CD14-positive monocyte (primary cell): ENCODE measurements around the gene IRGC. TPM values are rescaled to one million over a fixed set of nuclear protein-coding genes. Genes with fewer than 3 reads are reported as not detected.
A peak's percentile ranks its signal among the peaks of the same experiment; 100 is the strongest.

ENCODE experiments used
- DNase-seq, 3 donors: peaks; one replicate each; pipeline ENCODE4 v3.0.0-alpha.2; 2011 to 2022
- H2AFZ ChIP-seq: 2 replicates; pipeline ENCODE4 v1.6.0; 2012; ENCODE audit warnings: mild to moderate bottlenecking, low read depth, low read length, inconsistent platforms; ENCODE audit not compliant: insufficient read depth, poor library complexity, severe bottlenecking
- H3K27ac ChIP-seq, 2 donors: 1 replicate in 1 of 2; 2 replicates in 1 of 2; pipeline ENCODE4 v1.5.1; 2012 to 2013; ENCODE audit warnings: low read length in 2 of 2, control low read depth in 1 of 2, inconsistent platforms in 1 of 2, low read depth in 1 of 2, mild to moderate bottlenecking in 1 of 2
- H3K27me3 ChIP-seq, 2 donors: one replicate each; pipeline versions ENCODE4 v1.6.0 to v1.6.1; 2011 to 2013; ENCODE audit warnings: low read length in 2 of 2; ENCODE audit not compliant: control insufficient read depth in 2 of 2, insufficient read depth in 2 of 2
- H3K36me3 ChIP-seq, 2 donors: replicated peaks in 1 of 2; 1 replicate in 1 of 2; 2 replicates in 1 of 2; pipeline versions ENCODE4 v1.5.1 to v1.6.1; 2012 to 2013; ENCODE audit warnings: low read length in 2 of 2, control low read depth in 1 of 2, inconsistent platforms in 1 of 2, mild to moderate bottlenecking in 1 of 2; ENCODE audit not compliant: insufficient read depth in 2 of 2, control insufficient read depth in 1 of 2
- H3K4me1 ChIP-seq, 2 donors: 1 replicate in 1 of 2; 2 replicates in 1 of 2; pipeline versions ENCODE4 v1.5.1 to v1.6.1; 2012 to 2013; ENCODE audit warnings: low read length in 2 of 2, control low read depth in 1 of 2, inconsistent platforms in 1 of 2, mild to moderate bottlenecking in 1 of 2, moderate library complexity in 1 of 2; ENCODE audit not compliant: insufficient read depth in 2 of 2, control insufficient read depth in 1 of 2
- H3K4me2 ChIP-seq: replicated peaks from 2 replicates; pipeline ENCODE3; 2012; ENCODE audit warnings: low read length, moderate library complexity, mild to moderate bottlenecking; ENCODE audit not compliant: poor library complexity, severe bottlenecking; ENCODE audit errors: extremely low read depth
- H3K4me3 ChIP-seq, 3 experiments: fragments of 200-600 bp in 1 of 3; sonication (generic) in 1 of 3; replicated peaks in 1 of 3; 1 replicate in 2 of 3; 2 replicates in 1 of 3; pipeline ENCODE4 v1.5.1; 2011 to 2013; ENCODE audit warnings: low read length in 3 of 3, mild to moderate bottlenecking in 3 of 3, control low read depth in 2 of 3, low read depth in 2 of 3, inconsistent platforms in 1 of 3, moderate library complexity in 1 of 3
- H3K79me2 ChIP-seq: 2 replicates; pipeline ENCODE4 v1.6.0; 2012; ENCODE audit warnings: mild to moderate bottlenecking, control low read depth, inconsistent platforms, low read length, moderate library complexity; ENCODE audit not compliant: insufficient read depth
- H3K9ac ChIP-seq: 2 replicates; pipeline ENCODE4 v1.6.0; 2017; ENCODE audit warnings: low read length, mild to moderate bottlenecking; ENCODE audit not compliant: insufficient read depth, poor library complexity, severe bottlenecking
- H3K9me3 ChIP-seq, 2 donors: replicated peaks in 1 of 2; 1 replicate in 1 of 2; 2 replicates in 1 of 2; pipeline versions ENCODE4 v1.5.1 to v1.6.1; 2012 to 2013; ENCODE audit warnings: low read length in 2 of 2, control low read depth in 1 of 2; ENCODE audit not compliant: control insufficient read depth in 1 of 2, insufficient read depth in 1 of 2
- H4K20me1 ChIP-seq: 2 replicates; pipeline ENCODE4 v1.6.0; 2012; ENCODE audit warnings: mild to moderate bottlenecking, low read length, control low read depth, moderate library complexity; ENCODE audit not compliant: insufficient read depth
- H3K27ac Mint-ChIP-seq, 7 donors: one replicate each; pipeline ENCODE4 v1.8.0; 2020; ENCODE audit warnings: mild to moderate bottlenecking in 7 of 7, mixed read lengths in 7 of 7, moderate library complexity in 6 of 7, inconsistent platforms in 2 of 7
- H3K27me3 Mint-ChIP-seq, 3 donors: one replicate each; pipeline ENCODE4 v1.8.0; 2021 to 2022; ENCODE audit warnings: low read depth in 3 of 3, mild to moderate bottlenecking in 3 of 3, mixed read lengths in 3 of 3, moderate library complexity in 3 of 3, inconsistent platforms in 1 of 3
- H3K36me3 Mint-ChIP-seq, 2 donors: one replicate each; pipeline ENCODE4 v1.8.0; 2020; ENCODE audit warnings: mixed read lengths in 2 of 2, inconsistent platforms in 1 of 2, mild to moderate bottlenecking in 1 of 2
- H3K4me1 Mint-ChIP-seq: one replicate; pipeline ENCODE4 v1.8.0; 2020; ENCODE audit warnings: mild to moderate bottlenecking, mixed read lengths
- H3K4me3 Mint-ChIP-seq, 2 donors: one replicate each; pipeline ENCODE4 v1.8.0; 2020; ENCODE audit warnings: mild to moderate bottlenecking in 2 of 2, mixed read lengths in 2 of 2, moderate library complexity in 1 of 2
- H3K9me3 Mint-ChIP-seq, 7 donors: one replicate each; pipeline ENCODE4 v1.8.0; 2020 to 2022; ENCODE audit warnings: mixed read lengths in 7 of 7, mild to moderate bottlenecking in 6 of 7, moderate library complexity in 6 of 7, inconsistent platforms in 2 of 7
- WGBS: methylation state at CpG from one replicate; pipeline ENCODE4 v1.1.5; 2013; ENCODE audit warnings: missing lambda C conversion rate; ENCODE audit not compliant: insufficient coverage; 5-methylcytosine and 5-hydroxymethylcytosine counted together
- intact Hi-C, 2 donors: fragments of 100-400 bp; cut with micrococcal nuclease; formaldehyde crosslinking; loops; one replicate each; pipeline versions ENCODE4 v1.15.0 to v1.15.1; 2023
- polyA plus RNA-seq, 3 donors: library from polyadenylated mRNA; depleted of rRNA in 1 of 3; unstranded in 2 of 3; stranded (reverse) in 1 of 3; fragments of 300-500 nt in 2 of 3; fragments of >200 nt in 1 of 3; fragmentation: Illumina TruSeq in 2 of 3; gene quantifications; 1 replicate in 2 of 3; 2 replicates in 1 of 3; pipeline ENCODE4 v1.2.3, GENCODE V29; 2012 to 2021
- TF ChIP-seq, protein P1 (sequence below): fragments of 200-600 bp; IDR thresholded peaks from one replicate; pipeline ENCODE4 v1.8.0; 2022; ENCODE audit warnings: antibody characterized with exemption, mild to moderate bottlenecking

The IRGC gene
- polyA plus RNA-seq, 3 donors = not detected

GRCh38 chr19:43697295-43697694 lies 18.6 kb upstream of the IRGC start:
- H3K36me3 ChIP-seq = no peaks in the 10 kb centered on the region
- H3K4me3 Mint-ChIP-seq = no peak overlapping the region
- H3K27ac ChIP-seq = no peak overlapping the region
- intact Hi-C loops = no loop called here
- H3K9me3 ChIP-seq = peaks cover 0 to 7% of the 10 kb centered on the region in 2 donors
- peaks cover 80% of the 10 kb centered on the region for H3K4me1 Mint-ChIP-seq
- peak overlapping the region in 1 of 7 donors; percentile 25 for H3K27ac Mint-ChIP-seq
- no peak overlapping the region for H3K4me3 ChIP-seq
- peaks cover 0 to 15% (median 8%) of the 10 kb centered on the region in 7 donors for H3K9me3 Mint-ChIP-seq
- H3K27me3 ChIP-seq = no peaks in the 10 kb centered on the region
- TF ChIP-seq, protein P1, sequence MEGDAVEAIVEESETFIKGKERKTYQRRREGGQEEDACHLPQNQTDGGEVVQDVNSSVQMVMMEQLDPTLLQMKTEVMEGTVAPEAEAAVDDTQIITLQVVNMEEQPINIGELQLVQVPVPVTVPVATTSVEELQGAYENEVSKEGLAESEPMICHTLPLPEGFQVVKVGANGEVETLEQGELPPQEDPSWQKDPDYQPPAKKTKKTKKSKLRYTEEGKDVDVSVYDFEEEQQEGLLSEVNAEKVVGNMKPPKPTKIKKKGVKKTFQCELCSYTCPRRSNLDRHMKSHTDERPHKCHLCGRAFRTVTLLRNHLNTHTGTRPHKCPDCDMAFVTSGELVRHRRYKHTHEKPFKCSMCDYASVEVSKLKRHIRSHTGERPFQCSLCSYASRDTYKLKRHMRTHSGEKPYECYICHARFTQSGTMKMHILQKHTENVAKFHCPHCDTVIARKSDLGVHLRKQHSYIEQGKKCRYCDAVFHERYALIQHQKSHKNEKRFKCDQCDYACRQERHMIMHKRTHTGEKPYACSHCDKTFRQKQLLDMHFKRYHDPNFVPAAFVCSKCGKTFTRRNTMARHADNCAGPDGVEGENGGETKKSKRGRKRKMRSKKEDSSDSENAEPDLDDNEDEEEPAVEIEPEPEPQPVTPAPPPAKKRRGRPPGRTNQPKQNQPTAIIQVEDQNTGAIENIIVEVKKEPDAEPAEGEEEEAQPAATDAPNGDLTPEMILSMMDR = no peak
- peaks cover 0 to 4% of the 10 kb centered on the region in 2 donors for H3K36me3 Mint-ChIP-seq
- no peaks in the 10 kb centered on the region for H4K20me1 ChIP-seq
- H3K9ac ChIP-seq = no peak overlapping the region
- H3K4me2 ChIP-seq = no peak overlapping the region
- H3K27me3 Mint-ChIP-seq = peaks cover 0 to 13% (median 7%) of the 10 kb centered on the region in 3 donors
- no peaks in the 10 kb centered on the region for H3K79me2 ChIP-seq
- no peak overlapping the region for H2AFZ ChIP-seq
- 100% methylated on average over 2 of the region's 5 CpGs for WGBS
- peaks cover 57 to 69% of the 10 kb centered on the region in 2 donors for H3K4me1 ChIP-seq
- no peak for DNase-seq

DNA sequence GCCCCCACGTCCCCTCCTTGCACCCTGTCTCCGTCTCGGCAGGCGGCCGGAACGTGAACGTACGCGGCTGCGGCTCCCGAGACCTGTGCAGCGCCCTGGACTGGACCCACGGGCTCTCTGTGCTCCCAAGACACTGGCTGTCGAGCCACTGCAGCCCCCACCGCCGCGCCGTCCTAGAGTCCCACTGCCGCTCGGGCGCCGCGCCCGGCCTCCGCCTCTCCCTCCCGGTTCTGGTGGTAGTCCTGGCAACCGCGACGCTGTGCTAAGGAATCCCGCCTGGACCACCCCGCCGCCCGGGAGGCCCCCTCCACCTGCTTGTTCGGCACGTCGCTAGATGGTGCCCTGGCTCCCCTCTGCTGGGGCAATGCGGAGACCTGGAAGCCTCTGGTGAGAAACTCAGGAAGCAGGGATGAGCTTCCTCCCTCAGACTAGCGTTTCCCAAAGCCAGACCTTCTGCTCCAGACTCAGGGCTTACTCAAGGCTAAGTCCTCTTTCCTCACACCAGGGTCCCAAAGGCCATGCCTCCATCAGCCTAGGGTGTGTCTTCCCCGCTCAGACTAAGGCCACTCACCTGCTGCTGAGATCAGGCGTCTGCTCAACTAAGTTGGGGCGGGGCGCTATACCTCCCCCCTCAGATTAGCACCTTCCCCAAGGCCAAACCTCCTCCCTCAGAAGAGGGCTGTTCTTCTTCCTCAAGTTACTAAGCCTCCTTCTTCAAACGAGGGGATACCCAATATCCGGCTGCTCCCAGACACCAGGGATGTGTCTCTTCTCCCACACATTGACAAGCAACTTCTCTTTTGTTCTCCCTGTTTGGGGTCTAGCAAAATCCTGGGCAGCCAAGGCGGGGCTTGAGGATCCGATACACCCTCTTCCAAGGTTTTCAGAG lies 16.1 kb upstream of the IRGC start:
- Histone ChIP-seq H2AFZ (peak overlapping the region; percentile 76), H3K36me3 (no peaks in the 10 kb centered on the region), H3K9ac (peak overlapping the region; percentile 50), H3K4me1 (peaks cover 33 to 44% of the 10 kb centered on the region in 2 donors), H3K9me3 (peaks cover 0 to 6% of the 10 kb centered on the region in 2 donors), H3K27me3 (no peaks in the 10 kb centered on the region), H3K4me2 (peak overlapping the region; percentile 82), H4K20me1 (no peaks in the 10 kb centered on the region), H3K4me3 (peak overlapping the region; percentile 14 to 71 (median 21)), H3K79me2 (no peaks in the 10 kb centered on the region), H3K27ac (peak overlapping the region; percentile 90 to 97)
- intact Hi-C loops = no loop called here
- peak in 2 of 3 donors; percentile 20 to 21 for DNase-seq
- H3K9me3 Mint-ChIP-seq = peaks cover 0 to 11% (median 5%) of the 10 kb centered on the region in 7 donors
- H3K4me3 Mint-ChIP-seq = peak overlapping the region; percentile 75 to 86
- TF ChIP-seq, protein P1 = no peak
- H3K27me3 Mint-ChIP-seq = peaks cover 0 to 19% (median 13%) of the 10 kb centered on the region in 3 donors
- H3K36me3 Mint-ChIP-seq = peaks cover 0 to 4% of the 10 kb centered on the region in 2 donors
- peaks cover 60% of the 10 kb centered on the region for H3K4me1 Mint-ChIP-seq
- peak overlapping the region; percentile 92 to 100 (median 99) for H3K27ac Mint-ChIP-seq
- WGBS = 8% methylated on average over 43 of the region's 46 CpGs
